Sigmoid colon (tissue), 7 donors: ENCODE measurements around the gene BBX. TPM values are rescaled to one million over a fixed set of nuclear protein-coding genes. Genes with fewer than 3 reads are reported as not detected.

Experiments
- DNase-seq: peaks from one replicate; pipeline ENCODE4 v3.0.0-alpha.2; 2019
- H3K27ac ChIP-seq, 4 donors: fragments of 200-600 bp; sonication (generic); one replicate each; pipeline ENCODE4 v1.5.1; 2016 to 2019; ENCODE audit warnings: mild to moderate bottlenecking in 1 of 4
- H3K27me3 ChIP-seq, 3 donors: fragments of 200-600 bp; sonication (generic); one replicate each; pipeline ENCODE4 v1.5.1; 2019; ENCODE audit warnings: mild to moderate bottlenecking in 1 of 3
- H3K36me3 ChIP-seq, 4 donors: fragments of 200-600 bp; sonication (generic); one replicate each; pipeline ENCODE4 v1.5.1; 2016 to 2019
- H3K4me1 ChIP-seq, 4 donors: fragments of 200-600 bp; sonication (generic); one replicate each; pipeline ENCODE4 v1.5.1; 2017 to 2019
- H3K4me3 ChIP-seq, 4 donors: fragments of 200-600 bp; sonication (generic); one replicate each; pipeline ENCODE4 v1.5.1; 2017 to 2019; ENCODE audit warnings: mild to moderate bottlenecking in 2 of 4, moderate library complexity in 1 of 4
- H3K9me3 ChIP-seq, 4 donors: fragments of 200-600 bp in 3 of 4; sonication (generic) in 3 of 4; one replicate each; pipeline versions ENCODE4 v1.5.1 to v1.6.1; 2013 to 2019
- EP300 ChIP-seq, 4 donors: sonication (generic); formaldehyde crosslinking; IDR thresholded peaks; one replicate each; pipeline ENCODE4 v1.6.1; 2017; ENCODE audit warnings: antibody characterized with exemption in 4 of 4
- POLR2A ChIP-seq, 2 donors: fragments of 450-650 bp; IDR thresholded peaks; one replicate each; pipeline ENCODE4 v1.6.1; 2016; ENCODE audit warnings: antibody characterized with exemption in 2 of 2, mild to moderate bottlenecking in 2 of 2, moderate library complexity in 2 of 2
- POLR2AphosphoS5 ChIP-seq, 4 donors: sonication (generic); formaldehyde crosslinking; IDR thresholded peaks; one replicate each; pipeline ENCODE4 v1.6.1; 2017; ENCODE audit warnings: antibody characterized with exemption in 4 of 4
- WGBS, 2 donors: extraction: QIAGEN DNeasy Blood & Tissue Kit; methylation state at CpG; one replicate each; pipeline ENCODE4 v1.1.7; 2013; 5-methylcytosine and 5-hydroxymethylcytosine counted together
- intact Hi-C: fragments of 100-400 bp; cut with DNase I; formaldehyde crosslinking; loops from one replicate; pipeline ENCODE4 v1.15.1; 2023
- polyA plus RNA-seq, 3 donors: library from polyadenylated mRNA; stranded (reverse); fragments of 200-250 nt; gene quantifications; one replicate each; pipeline ENCODE4 v1.2.3, GENCODE V29; 2013
- total RNA-seq, 4 donors: library from RNA; depleted of rRNA; stranded (reverse); fragments of >200 nt; gene quantifications; one replicate each; pipeline ENCODE4 v1.1.0, GENCODE V29; 2016
- TF ChIP-seq, protein P1 (sequence below), 4 experiments: fragments of 450-650 bp in 3 of 4; fragments of 200-600 bp in 1 of 4; IDR thresholded peaks; one replicate each; pipeline ENCODE4 v1.5.1; 2016 to 2019; ENCODE audit warnings: antibody characterized with exemption in 4 of 4, mild to moderate bottlenecking in 3 of 4, moderate library complexity in 2 of 4
- donor health status: healthy with polysubstance abuse.
- donor health status: Bipolar disorder and iron deficiency.
- donor health status: healthy.

Gene BBX
- total and polyA plus RNA-seq, 7 donors: 3.0 to 93.3 (median 71.1) TPM

DNA sequence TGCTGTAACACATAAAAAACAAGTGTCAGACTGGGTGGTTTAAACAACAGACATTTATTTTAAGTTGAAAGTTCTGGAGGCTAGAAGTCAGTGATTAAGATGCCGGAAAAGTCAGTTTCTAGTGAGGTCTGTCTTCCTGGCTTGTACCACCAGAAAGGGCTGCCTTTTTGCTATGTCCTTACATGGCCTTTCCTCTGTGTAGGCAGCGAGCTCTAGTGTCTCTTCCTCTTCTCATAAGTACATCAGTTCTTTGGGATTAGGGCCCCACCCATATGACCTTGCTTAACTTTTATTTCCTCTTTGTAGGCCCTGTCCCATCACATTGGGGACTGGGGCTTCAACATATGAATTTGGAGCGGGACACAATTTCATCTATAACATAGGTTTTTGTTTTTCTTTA lies 128.0 kb downstream of the BBX start:
- H3K27me3 ChIP-seq: no peaks in the 10 kb centered on the region
- H3K27ac ChIP-seq: no peak overlapping the region
- no peak for TF ChIP-seq POLR2AphosphoS5 (IDR thresholded peaks at IDR 0.05)
- TF ChIP-seq EP300 (IDR thresholded peaks at IDR 0.05): no peak
- TF ChIP-seq, protein P1, sequence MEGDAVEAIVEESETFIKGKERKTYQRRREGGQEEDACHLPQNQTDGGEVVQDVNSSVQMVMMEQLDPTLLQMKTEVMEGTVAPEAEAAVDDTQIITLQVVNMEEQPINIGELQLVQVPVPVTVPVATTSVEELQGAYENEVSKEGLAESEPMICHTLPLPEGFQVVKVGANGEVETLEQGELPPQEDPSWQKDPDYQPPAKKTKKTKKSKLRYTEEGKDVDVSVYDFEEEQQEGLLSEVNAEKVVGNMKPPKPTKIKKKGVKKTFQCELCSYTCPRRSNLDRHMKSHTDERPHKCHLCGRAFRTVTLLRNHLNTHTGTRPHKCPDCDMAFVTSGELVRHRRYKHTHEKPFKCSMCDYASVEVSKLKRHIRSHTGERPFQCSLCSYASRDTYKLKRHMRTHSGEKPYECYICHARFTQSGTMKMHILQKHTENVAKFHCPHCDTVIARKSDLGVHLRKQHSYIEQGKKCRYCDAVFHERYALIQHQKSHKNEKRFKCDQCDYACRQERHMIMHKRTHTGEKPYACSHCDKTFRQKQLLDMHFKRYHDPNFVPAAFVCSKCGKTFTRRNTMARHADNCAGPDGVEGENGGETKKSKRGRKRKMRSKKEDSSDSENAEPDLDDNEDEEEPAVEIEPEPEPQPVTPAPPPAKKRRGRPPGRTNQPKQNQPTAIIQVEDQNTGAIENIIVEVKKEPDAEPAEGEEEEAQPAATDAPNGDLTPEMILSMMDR (IDR thresholded peaks at IDR 0.05): no peak
- no peak for TF ChIP-seq POLR2A (IDR thresholded peaks at IDR 0.05)
- H3K4me1 ChIP-seq: no peaks in the 10 kb centered on the region
- no peak for DNase-seq
- intact Hi-C loops: no loop called here
- no peak overlapping the region for H3K4me3 ChIP-seq
- H3K36me3 ChIP-seq: no peaks in the 10 kb centered on the region
- H3K9me3 ChIP-seq: no peaks in the 10 kb centered on the region
- WGBS, 2 donors: 79 to 83% methylated on average over 3 of the region's 3 CpGs

DNA sequence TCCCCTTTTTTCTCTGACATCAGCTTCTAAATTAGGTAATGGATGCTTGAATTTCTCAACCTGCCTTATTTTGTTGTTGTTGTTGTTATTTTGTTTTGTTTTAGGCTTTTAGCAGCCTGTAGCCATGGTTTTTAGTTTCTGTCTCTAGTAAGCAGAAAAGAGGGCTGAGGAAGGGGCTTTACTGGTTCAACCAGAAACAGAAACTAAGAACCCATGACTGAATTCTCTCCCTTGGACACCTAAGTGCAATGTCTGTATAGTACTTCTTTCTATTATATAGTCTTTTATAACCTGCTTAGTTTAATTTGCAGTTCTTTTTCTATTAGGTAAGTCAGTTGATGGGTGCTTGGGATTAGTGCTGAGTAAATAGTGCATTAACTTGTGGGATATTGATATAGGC lies 129.0 kb downstream of the BBX start:
- H3K4me1 ChIP-seq: no peaks in the 10 kb centered on the region
- H3K9me3 ChIP-seq: no peaks in the 10 kb centered on the region
- DNase-seq: no peak
- no peaks in the 10 kb centered on the region for H3K36me3 ChIP-seq
- H3K27ac ChIP-seq: no peak overlapping the region
- no peaks in the 10 kb centered on the region for H3K27me3 ChIP-seq
- TF ChIP-seq EP300 (IDR thresholded peaks at IDR 0.05) (no peak), POLR2A (IDR thresholded peaks at IDR 0.05) (no peak), POLR2AphosphoS5 (IDR thresholded peaks at IDR 0.05) (no peak)
- TF ChIP-seq, protein P1 (IDR thresholded peaks at IDR 0.05): no peak
- H3K4me3 ChIP-seq: no peak overlapping the region
- intact Hi-C loops: no loop called here

DNA sequence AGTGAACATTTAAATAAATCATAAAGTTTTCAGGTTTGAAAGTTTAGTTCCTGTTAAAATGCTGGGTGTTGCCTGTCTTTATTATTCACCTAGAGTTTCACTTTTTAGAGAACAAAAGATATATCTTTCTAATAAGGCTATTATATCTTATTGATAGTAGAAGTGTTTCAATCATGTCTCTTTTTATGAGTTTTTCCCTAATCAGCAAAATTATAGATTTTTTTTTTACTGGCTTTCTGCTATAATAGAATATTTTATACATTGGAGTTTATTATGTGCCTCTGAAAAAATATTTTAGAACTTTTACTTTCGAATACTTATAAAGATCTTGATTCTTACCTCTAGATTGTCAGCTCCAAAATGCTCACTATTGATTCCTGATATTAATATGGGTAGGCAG lies 131.5 kb downstream of the BBX start:
- Histone ChIP-seq H3K4me1 (peaks cover 0 to 8% (median 0%) of the 10 kb centered on the region in 4 donors), H3K36me3 (no peaks in the 10 kb centered on the region), H3K4me3 (no peak overlapping the region), H3K27me3 (no peaks in the 10 kb centered on the region), H3K27ac (no peak overlapping the region), H3K9me3 (no peaks in the 10 kb centered on the region)
- TF ChIP-seq, protein P1 (IDR thresholded peaks at IDR 0.05): no peak
- TF ChIP-seq EP300 (IDR thresholded peaks at IDR 0.05): no peak
- no peak for TF ChIP-seq POLR2AphosphoS5 (IDR thresholded peaks at IDR 0.05)
- no peak for TF ChIP-seq POLR2A (IDR thresholded peaks at IDR 0.05)
- intact Hi-C loops: no loop called here
- WGBS, 2 donors: 96 to 100% methylated on average over 1 of the region's 1 CpG
- no peak for DNase-seq

DNA sequence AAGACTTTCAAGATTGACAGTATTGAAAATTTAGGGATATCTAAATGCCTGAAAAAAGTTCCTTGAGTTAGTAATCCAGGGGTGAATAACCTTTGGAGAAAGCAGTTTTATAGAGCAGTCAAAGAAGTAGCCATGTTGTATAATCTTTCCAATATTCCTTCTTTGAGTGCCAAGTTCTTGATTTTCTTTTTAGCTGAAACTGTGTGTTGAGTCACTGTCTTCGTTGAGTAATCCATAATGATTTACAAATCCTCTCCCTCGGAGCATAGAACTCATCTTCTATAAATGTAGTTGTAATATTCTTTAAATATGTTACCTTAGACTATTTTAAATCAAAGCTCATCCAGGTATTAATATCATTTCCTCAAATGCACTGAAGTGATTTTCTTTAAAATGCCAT lies 135.2 kb downstream of the BBX start:
- 36 to 56% methylated on average over 2 of the region's 2 CpGs for WGBS, 2 donors
- intact Hi-C loops: no loop called here
- peak overlapping the region in 1 of 4 donors; percentile 52 for H3K27ac ChIP-seq

More for the DNA sequence above, 135.2 kb downstream of the BBX start:
- Histone ChIP-seq H3K4me3 (no peak overlapping the region), H3K4me1 (peaks cover 0 to 31% (median 15%) of the 10 kb centered on the region in 4 donors), H3K27me3 (no peaks in the 10 kb centered on the region), H3K36me3 (no peaks in the 10 kb centered on the region), H3K9me3 (no peaks in the 10 kb centered on the region)
- no peak for TF ChIP-seq POLR2AphosphoS5 (IDR thresholded peaks at IDR 0.05)
- TF ChIP-seq, protein P1 (IDR thresholded peaks at IDR 0.05): no peak
- TF ChIP-seq POLR2A (IDR thresholded peaks at IDR 0.05): no peak
- DNase-seq: no peak
